ENCODE results near the gene ATAT1. TPM values are rescaled to one million over a fixed set of nuclear protein-coding genes. Genes with fewer than 3 reads are reported as not detected.

ATAT1 gene
- total RNA-seq, 2 donors from 2014 or later: 31.6 to 38.0 TPM

GRCh38 chr6:30685157-30686008, 58.7 kb downstream of the ATAT1 start:
- no peak overlapping the region for H3K27ac ChIP-seq (ENCODE audit: low read depth, low read length)
- Mint-ChIP-seq H3K27ac (peak overlapping the region; percentile 39), H3K27me3 (ENCODE audit: insufficient read depth) (no peaks in the 10 kb centered on the region), H3K4me3 (peak overlapping the region; percentile 75), H3K4me1 (peaks cover 64% of the 10 kb centered on the region), H3K36me3 (ENCODE audit: low read depth) (peaks cover 15% of the 10 kb centered on the region), H3K9me3 (no peaks in the 10 kb centered on the region)
- peak; percentile 69 for DNase-seq
- H3K9ac ChIP-seq (ENCODE audit: extremely low read depth, low read length, poor library complexity, severe bottlenecking): peak overlapping the region; percentile 66
- no peaks in the 10 kb centered on the region for H3K27me3 ChIP-seq (ENCODE audit: control insufficient read depth, insufficient read depth, low read length, poor library complexity, severe bottlenecking)
- peaks cover 7% of the 10 kb centered on the region for H3K36me3 ChIP-seq (ENCODE audit: control insufficient read depth, insufficient read depth, low read length)
- peaks cover 18% of the 10 kb centered on the region for H3K4me1 ChIP-seq (ENCODE audit: control insufficient read depth, insufficient read depth, low read length)
- 66 to 69% methylated on average over 21 to 29 of the region's 29 CpGs for WGBS, 2 experiments (ENCODE audit: insufficient coverage in 1 of 2, insufficient read length in 1 of 2)
- peak overlapping the region; percentile 95 for H3K4me3 ChIP-seq (ENCODE audit: low read length)
- no peaks in the 10 kb centered on the region for H3K9me3 ChIP-seq (ENCODE audit: control insufficient read depth, low read length)
- TF ChIP-seq CTCF (conservative IDR thresholded peaks at IDR 0.05): peak; percentile 22

- peaks cover 18% of the 10 kb centered on the region for H3K4me1 ChIP-seq (ENCODE audit: control insufficient read depth, insufficient read depth, low read length)
- peak within 1 kb of the TSS; percentile 88 for H3K27ac Mint-ChIP-seq
Measured at GRCh38 chr6:30686009-30686907, 59.6 kb downstream of the ATAT1 start, which contains the start of gene PPP1R18. TSS of gene PPP1R18 (minus strand) at chr6:30686645. CDS start at chr6:30686018, 627 bp downstream.

More at GRCh38 chr6:30686009-30686907, 59.6 kb downstream of the ATAT1 start, which contains the start of gene PPP1R18:
- H3K4me1 Mint-ChIP-seq: peaks cover 66% of the 10 kb centered on the region
- WGBS, 2 experiments (ENCODE audit: insufficient coverage in 1 of 2, insufficient read length in 1 of 2): 1 to 2% methylated on average over 10 to 41 of the region's 41 CpGs
- H3K4me3 Mint-ChIP-seq: peak within 1 kb of the TSS; percentile 75
- Histone ChIP-seq H3K4me3 (ENCODE audit: low read length) (peak within 1 kb of the TSS; percentile 95), H3K27me3 (ENCODE audit: control insufficient read depth, insufficient read depth, low read length, poor library complexity, severe bottlenecking) (no peaks in the 10 kb centered on the region), H3K27ac (ENCODE audit: low read depth, low read length) (peak within 1 kb of the TSS; percentile 97), H3K9me3 (ENCODE audit: control insufficient read depth, low read length) (no peaks in the 10 kb centered on the region), H3K36me3 (ENCODE audit: control insufficient read depth, insufficient read depth, low read length) (peaks cover 7% of the 10 kb centered on the region), H3K9ac (ENCODE audit: extremely low read depth, low read length, poor library complexity, severe bottlenecking) (peak within 1 kb of the TSS; percentile 66)
- TF ChIP-seq CTCF (conservative IDR thresholded peaks at IDR 0.05): no peak
- DNase-seq: no peak
- no peaks in the 10 kb centered on the region for H3K9me3 Mint-ChIP-seq
- no peaks in the 10 kb centered on the region for H3K27me3 Mint-ChIP-seq (ENCODE audit: insufficient read depth)
- H3K36me3 Mint-ChIP-seq (ENCODE audit: low read depth): peaks cover 12% of the 10 kb centered on the region
